ENCODE data around the gene KLHL5.

GRCh38 chr4:39051492-39051891 is 10.5 kb upstream of the KLHL5 start:
- TF ChIP-seq EZH2 (IDR thresholded peaks at IDR 0.05) (no peak), EZH2phosphoT487 (IDR thresholded peaks at IDR 0.05) (no peak)
- TF ChIP-seq, protein P1, sequence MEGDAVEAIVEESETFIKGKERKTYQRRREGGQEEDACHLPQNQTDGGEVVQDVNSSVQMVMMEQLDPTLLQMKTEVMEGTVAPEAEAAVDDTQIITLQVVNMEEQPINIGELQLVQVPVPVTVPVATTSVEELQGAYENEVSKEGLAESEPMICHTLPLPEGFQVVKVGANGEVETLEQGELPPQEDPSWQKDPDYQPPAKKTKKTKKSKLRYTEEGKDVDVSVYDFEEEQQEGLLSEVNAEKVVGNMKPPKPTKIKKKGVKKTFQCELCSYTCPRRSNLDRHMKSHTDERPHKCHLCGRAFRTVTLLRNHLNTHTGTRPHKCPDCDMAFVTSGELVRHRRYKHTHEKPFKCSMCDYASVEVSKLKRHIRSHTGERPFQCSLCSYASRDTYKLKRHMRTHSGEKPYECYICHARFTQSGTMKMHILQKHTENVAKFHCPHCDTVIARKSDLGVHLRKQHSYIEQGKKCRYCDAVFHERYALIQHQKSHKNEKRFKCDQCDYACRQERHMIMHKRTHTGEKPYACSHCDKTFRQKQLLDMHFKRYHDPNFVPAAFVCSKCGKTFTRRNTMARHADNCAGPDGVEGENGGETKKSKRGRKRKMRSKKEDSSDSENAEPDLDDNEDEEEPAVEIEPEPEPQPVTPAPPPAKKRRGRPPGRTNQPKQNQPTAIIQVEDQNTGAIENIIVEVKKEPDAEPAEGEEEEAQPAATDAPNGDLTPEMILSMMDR (IDR thresholded peaks at IDR 0.05): no peak

All from neural progenitor cell (in vitro differentiated cells).